HFFc6 (cell line): Measurements from ENCODE around the gene PIF1. TPM values are rescaled to one million over a fixed set of nuclear protein-coding genes. Genes with fewer than 3 reads are reported as not detected.
A peak's percentile ranks its signal among the peaks of the same experiment; 100 is the strongest.

ENCODE experiments used
- DNase-seq: peaks from one replicate; pipeline ENCODE4 v3.0.0-alpha.2; 2018
- H3K27ac Mint-ChIP-seq: 2 replicates; pipeline ENCODE4 v1.8.0; 2020; ENCODE audit warnings: mild to moderate bottlenecking, mixed read lengths
- H3K27me3 Mint-ChIP-seq: 2 replicates; pipeline ENCODE4 v1.8.0; 2021; ENCODE audit warnings: mild to moderate bottlenecking, moderate library complexity, mixed read lengths; ENCODE audit not compliant: insufficient read depth
- H3K36me3 Mint-ChIP-seq: 2 replicates; pipeline ENCODE4 v1.8.0; 2021; ENCODE audit warnings: low read depth, mixed read lengths
- H3K4me1 Mint-ChIP-seq: 2 replicates; pipeline ENCODE4 v1.8.0; 2020; ENCODE audit warnings: low read depth, mixed read lengths
- H3K4me3 Mint-ChIP-seq: 2 replicates; pipeline ENCODE4 v1.8.0; 2020; ENCODE audit warnings: mild to moderate bottlenecking, moderate library complexity, mixed read lengths
- H3K9me3 Mint-ChIP-seq: 2 replicates; pipeline ENCODE4 v1.8.0; 2020; ENCODE audit warnings: mild to moderate bottlenecking, mixed read lengths
- total RNA-seq, 6 experiments: library from RNA; stranded (reverse); fragmentation: NEBNext Ultra II Directional; extraction: Animal tissue kit (Norgen Biotek cat#: 25700); gene quantifications; 2 replicates in 1 of 6; 3 replicates in 5 of 6; pipeline ENCODE4 v1.2.3, GENCODE V29; 2021
- TF ChIP-seq, protein P1 (sequence below): fragments of 200-600 bp; sonication (generic); IDR thresholded peaks from 2 replicates; pipeline ENCODE4 v1.5.0; 2021; ENCODE audit warnings: antibody characterized with exemption, mild to moderate bottlenecking

The PIF1 gene
- total RNA-seq, 6 experiments from 2014 or later = 4.0 to 10.7 (median 8.4) TPM

DNA sequence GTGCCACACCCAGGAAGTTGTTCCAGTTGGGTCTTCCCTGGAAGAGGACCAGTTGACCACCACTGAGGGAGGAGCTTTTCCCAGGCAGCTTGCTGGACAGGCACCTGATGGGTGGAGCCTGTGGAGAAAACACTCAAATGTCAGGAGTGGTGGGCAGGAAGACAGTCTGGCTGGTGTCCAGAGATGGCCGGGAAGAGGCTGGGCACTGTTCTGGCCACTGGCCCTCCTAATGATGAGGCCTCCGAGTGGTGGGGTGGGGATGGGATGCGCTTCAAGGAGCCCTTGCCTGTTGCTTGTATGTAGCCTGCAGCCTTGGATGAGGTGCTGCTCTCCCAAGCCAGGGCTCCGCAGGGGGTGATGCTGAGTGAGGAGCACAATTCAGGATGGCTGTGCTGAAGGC, 28.6 kb upstream of the PIF1 start:
- H3K36me3 Mint-ChIP-seq = peaks cover 47% of the 10 kb centered on the region
- no peak overlapping the region; the same call in 1 of the 2 replicates for H3K4me3 Mint-ChIP-seq
- H3K9me3 Mint-ChIP-seq = no peaks in the 10 kb centered on the region
- peak overlapping the region; percentile 83 for H3K27ac Mint-ChIP-seq
- peaks cover 83% of the 10 kb centered on the region for H3K4me1 Mint-ChIP-seq
- TF ChIP-seq, protein P1, sequence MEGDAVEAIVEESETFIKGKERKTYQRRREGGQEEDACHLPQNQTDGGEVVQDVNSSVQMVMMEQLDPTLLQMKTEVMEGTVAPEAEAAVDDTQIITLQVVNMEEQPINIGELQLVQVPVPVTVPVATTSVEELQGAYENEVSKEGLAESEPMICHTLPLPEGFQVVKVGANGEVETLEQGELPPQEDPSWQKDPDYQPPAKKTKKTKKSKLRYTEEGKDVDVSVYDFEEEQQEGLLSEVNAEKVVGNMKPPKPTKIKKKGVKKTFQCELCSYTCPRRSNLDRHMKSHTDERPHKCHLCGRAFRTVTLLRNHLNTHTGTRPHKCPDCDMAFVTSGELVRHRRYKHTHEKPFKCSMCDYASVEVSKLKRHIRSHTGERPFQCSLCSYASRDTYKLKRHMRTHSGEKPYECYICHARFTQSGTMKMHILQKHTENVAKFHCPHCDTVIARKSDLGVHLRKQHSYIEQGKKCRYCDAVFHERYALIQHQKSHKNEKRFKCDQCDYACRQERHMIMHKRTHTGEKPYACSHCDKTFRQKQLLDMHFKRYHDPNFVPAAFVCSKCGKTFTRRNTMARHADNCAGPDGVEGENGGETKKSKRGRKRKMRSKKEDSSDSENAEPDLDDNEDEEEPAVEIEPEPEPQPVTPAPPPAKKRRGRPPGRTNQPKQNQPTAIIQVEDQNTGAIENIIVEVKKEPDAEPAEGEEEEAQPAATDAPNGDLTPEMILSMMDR = no peak
- no peaks in the 10 kb centered on the region for H3K27me3 Mint-ChIP-seq
- DNase-seq = no peak

DNA sequence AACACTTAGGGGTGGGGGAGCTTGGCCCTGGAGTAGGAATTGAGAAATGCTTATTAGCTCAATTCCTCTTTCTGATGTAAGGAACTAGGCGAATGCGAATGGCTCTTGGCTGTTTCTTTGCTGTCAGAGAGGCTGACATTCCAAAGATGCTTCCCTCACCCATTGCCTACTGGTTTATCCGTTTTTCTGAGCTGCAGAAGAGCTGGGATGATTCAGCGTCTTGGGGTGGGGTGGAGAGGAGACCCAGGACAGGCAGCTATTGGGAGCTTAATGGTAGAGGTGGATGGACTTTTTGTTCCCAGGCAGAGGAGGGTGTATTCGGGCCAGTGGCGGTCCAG, 26.0 kb upstream of the PIF1 start:
- TF ChIP-seq, protein P1 = no peak
- Mint-ChIP-seq H3K27ac (peak overlapping the region; percentile 88), H3K4me1 (peaks cover 76% of the 10 kb centered on the region), H3K36me3 (peaks cover 39% of the 10 kb centered on the region), H3K9me3 (no peaks in the 10 kb centered on the region), H3K4me3 (peak overlapping the region; percentile 65), H3K27me3 (no peaks in the 10 kb centered on the region; the same call in 1 of the 2 replicates)
- DNase-seq = peak; percentile 79

DNA sequence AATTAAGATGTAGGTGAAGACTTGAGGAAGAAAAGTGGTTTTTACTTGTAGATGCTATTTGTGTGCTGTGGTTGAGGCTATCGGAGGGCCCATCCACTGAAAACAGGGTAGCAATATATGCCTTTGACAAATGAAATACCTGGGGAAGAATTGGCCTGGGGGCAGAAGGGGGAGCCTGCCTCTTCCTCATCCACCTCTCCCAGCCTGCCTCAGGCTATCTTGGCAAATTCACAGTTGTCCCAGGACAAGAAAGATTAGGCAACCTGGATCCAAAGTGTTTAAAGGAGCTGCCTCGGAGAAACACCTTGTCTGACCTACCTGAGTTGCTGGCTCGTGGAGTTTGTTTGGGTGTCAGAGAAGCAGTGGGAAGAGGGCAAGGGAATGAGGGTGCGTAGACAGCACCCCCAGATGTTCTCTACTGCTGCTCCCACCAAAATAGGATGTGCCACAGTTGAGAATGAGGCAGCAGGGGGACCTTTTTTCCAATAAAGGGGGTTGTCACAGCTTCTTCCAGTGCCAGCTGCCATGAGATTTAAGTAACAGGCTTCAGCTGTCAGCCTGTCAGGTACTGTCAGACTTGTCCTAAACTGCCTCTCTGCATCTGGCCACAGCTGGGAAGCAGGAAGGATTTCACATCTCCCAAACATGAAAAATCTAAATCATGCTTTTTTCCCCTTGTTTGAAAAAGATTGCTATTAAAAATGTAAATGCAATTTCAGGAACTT, 25.5 kb upstream of the PIF1 start:
- H3K27ac Mint-ChIP-seq = peak overlapping the region; percentile 88
- no peaks in the 10 kb centered on the region for H3K9me3 Mint-ChIP-seq

DNA sequence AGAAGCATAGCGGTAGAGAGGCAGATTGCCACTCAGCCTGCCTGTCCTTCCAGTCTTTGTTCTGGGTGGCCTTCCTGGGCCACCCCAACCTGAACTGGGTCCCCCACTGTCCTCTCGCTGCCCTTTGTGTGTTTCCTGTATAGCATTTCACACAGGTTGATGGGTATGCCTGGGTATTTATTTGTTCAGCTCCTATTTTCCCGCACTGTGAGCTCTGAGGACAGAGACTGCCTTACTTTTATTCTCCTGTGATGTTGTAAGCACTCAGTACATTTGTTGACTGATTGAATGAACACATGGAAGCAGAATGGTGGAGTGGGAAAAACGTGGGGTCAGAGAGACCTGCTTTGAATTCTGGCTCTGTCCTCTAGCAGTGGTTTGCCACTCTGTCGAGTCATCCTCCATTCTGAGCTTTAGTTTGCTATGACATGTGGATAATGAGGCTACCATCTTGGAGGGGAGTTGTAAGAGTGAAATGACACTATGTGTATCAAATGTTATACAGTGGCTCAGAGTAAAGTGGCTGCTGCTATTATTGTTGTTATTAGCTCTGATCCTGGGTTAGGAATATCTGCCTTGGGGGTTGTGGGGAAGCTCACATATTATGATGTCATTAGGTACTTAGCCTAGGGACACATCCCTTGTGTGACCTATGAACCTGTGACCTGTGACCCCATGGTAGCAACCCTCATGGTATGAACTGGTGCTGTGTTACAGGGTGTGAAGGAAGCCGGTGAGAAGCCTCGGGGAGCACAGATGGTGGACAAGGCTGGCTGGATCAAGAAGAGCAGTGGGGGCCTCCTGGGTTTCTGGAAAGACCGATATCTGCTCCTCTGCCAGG, 22.6 kb upstream of the PIF1 start:
- Mint-ChIP-seq H3K36me3 (peaks cover 28% of the 10 kb centered on the region), H3K4me1 (peaks cover 75% of the 10 kb centered on the region), H3K27me3 (no peaks in the 10 kb centered on the region; the same call in 1 of the 2 replicates), H3K4me3 (no peak overlapping the region), H3K27ac (peak overlapping the region; percentile 67), H3K9me3 (no peaks in the 10 kb centered on the region)
- TF ChIP-seq, protein P1 = no peak
- DNase-seq = no peak

More for the DNA sequence above, 25.5 kb upstream of the PIF1 start:
- Mint-ChIP-seq H3K36me3 (peaks cover 38% of the 10 kb centered on the region), H3K27me3 (no peaks in the 10 kb centered on the region; the same call in 1 of the 2 replicates), H3K4me3 (peak overlapping the region; percentile 65), H3K4me1 (peaks cover 73% of the 10 kb centered on the region)
- TF ChIP-seq, protein P1 = no peak
- DNase-seq = no peak

- H3K4me3 Mint-ChIP-seq = no peak overlapping the region
- no peaks in the 10 kb centered on the region; the same call in 1 of the 2 replicates for H3K27me3 Mint-ChIP-seq
- peak overlapping the region; percentile 37; the same call in 1 of the 2 replicates for H3K27ac Mint-ChIP-seq
- H3K36me3 Mint-ChIP-seq = peaks cover 28% of the 10 kb centered on the region
- H3K4me1 Mint-ChIP-seq = peaks cover 75% of the 10 kb centered on the region
- H3K9me3 Mint-ChIP-seq = no peaks in the 10 kb centered on the region
- TF ChIP-seq, protein P1 = no peak
- DNase-seq = no peak
Observed at GRCh38 chr15:64847448-64847847, 22.0 kb upstream of the PIF1 start.
